ENCODE data around the gene TPM4. TPM values are rescaled to one million over a fixed set of nuclear protein-coding genes. Genes with fewer than 3 reads are reported as not detected.
"Not testable (repeated sequence)": the region's sequence is repeated elsewhere in the genome, so short reads cannot be mapped to it uniquely, and the experiment has no call there.

The TPM4 gene
- polyA plus RNA-seq, 3 donors, result 144 to 170 (median 146) TPM

DNA sequence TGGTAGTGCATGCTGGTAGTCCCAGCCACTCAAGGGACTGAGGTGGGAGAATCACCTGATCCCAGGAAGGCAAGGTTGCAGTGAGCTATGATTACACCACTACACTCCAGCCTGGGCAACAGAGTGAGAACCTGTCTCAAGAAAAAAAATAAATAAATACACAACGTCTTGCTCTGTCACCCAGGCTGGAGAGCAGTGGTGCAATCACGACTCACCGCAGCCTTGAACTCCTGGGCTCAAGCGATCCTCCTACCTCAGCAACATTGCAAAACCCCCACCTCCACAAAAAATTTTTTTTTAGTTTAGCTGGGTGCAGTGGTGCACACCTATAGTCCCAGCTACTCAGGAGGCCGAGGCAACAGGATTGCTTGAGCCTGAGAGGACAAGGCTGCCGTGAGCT is 8.8 kb downstream of the TPM4 start:
- H3K27me3 ChIP-seq (ENCODE audit: control insufficient read depth in 2 of 2, insufficient read depth in 2 of 2, low read length in 2 of 2), result no peaks in the 10 kb centered on the region
- H2AFZ ChIP-seq (ENCODE audit: insufficient read depth, low read depth, low read length, poor library complexity, severe bottlenecking), result no peak overlapping the region
- Mint-ChIP-seq H3K27ac (peak overlapping the region in 5 of 7 donors; percentile 56 to 74 (median 61)), H3K4me3 (no peak overlapping the region), H3K4me1 (peaks cover 50% of the 10 kb centered on the region), H3K9me3 (peaks cover 0 to 2% (median 0%) of the 10 kb centered on the region in 7 donors), H3K36me3 (peaks cover 83 to 97% of the 10 kb centered on the region in 2 donors), H3K27me3 (ENCODE audit: low read depth in 3 of 3) (peaks cover 0 to 2% (median 2%) of the 10 kb centered on the region in 3 donors)
- no peak overlapping the region for H3K4me2 ChIP-seq (replicated peaks; ENCODE audit: extremely low read depth, low read length, poor library complexity, severe bottlenecking)
- 33% methylated on average over 6 of the region's 6 CpGs for WGBS (ENCODE audit: insufficient coverage)
- no peak for DNase-seq
- H3K36me3 ChIP-seq (replicated peaks in 1 of 2; ENCODE audit: control insufficient read depth in 1 of 2, insufficient read depth in 2 of 2, low read length in 2 of 2), result peaks cover 62 to 80% of the 10 kb centered on the region in 2 donors
- H3K4me3 ChIP-seq (replicated peaks in 1 of 3; ENCODE audit: low read depth in 2 of 3, low read length in 3 of 3), result no peak overlapping the region
- H3K79me2 ChIP-seq (ENCODE audit: insufficient read depth, low read length), result peaks cover 89% of the 10 kb centered on the region
- intact Hi-C loops (cut with micrococcal nuclease), result no loop called here
- peaks cover 91% of the 10 kb centered on the region for H4K20me1 ChIP-seq (ENCODE audit: insufficient read depth, low read length)
- peaks cover 36 to 54% of the 10 kb centered on the region in 2 donors for H3K4me1 ChIP-seq (ENCODE audit: control insufficient read depth in 1 of 2, insufficient read depth in 2 of 2, low read length in 2 of 2)
- H3K9me3 ChIP-seq (replicated peaks in 1 of 2; ENCODE audit: control insufficient read depth in 1 of 2, insufficient read depth in 1 of 2, low read length in 2 of 2), result no peaks in the 10 kb centered on the region
- no peak overlapping the region for H3K9ac ChIP-seq (ENCODE audit: insufficient read depth, low read length, poor library complexity, severe bottlenecking)
- TF ChIP-seq, protein P1, sequence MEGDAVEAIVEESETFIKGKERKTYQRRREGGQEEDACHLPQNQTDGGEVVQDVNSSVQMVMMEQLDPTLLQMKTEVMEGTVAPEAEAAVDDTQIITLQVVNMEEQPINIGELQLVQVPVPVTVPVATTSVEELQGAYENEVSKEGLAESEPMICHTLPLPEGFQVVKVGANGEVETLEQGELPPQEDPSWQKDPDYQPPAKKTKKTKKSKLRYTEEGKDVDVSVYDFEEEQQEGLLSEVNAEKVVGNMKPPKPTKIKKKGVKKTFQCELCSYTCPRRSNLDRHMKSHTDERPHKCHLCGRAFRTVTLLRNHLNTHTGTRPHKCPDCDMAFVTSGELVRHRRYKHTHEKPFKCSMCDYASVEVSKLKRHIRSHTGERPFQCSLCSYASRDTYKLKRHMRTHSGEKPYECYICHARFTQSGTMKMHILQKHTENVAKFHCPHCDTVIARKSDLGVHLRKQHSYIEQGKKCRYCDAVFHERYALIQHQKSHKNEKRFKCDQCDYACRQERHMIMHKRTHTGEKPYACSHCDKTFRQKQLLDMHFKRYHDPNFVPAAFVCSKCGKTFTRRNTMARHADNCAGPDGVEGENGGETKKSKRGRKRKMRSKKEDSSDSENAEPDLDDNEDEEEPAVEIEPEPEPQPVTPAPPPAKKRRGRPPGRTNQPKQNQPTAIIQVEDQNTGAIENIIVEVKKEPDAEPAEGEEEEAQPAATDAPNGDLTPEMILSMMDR (IDR thresholded peaks at IDR 0.05), result no peak
- H3K27ac ChIP-seq (ENCODE audit: low read depth in 1 of 2, low read length in 2 of 2), result no peak overlapping the region

DNA sequence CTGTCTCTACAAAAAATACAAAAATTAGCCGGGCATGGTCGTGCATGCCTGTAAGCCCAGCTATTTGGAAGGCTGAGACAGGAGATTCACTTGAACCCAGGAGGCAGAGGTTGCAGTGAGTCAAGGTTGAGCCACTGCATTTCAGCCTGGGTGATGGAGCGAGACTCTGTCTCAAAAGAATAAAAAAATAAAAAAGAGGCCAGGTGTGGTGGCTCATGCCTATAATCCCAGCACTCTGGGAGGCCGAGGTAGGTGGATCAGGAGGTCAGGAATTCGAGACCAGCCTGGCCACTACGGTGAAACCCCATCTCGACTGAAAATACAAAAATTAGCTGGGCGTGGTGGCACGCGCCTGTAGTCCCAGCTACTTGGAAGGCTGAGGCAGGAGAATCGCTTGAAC is 11.1 kb downstream of the TPM4 start:
- H3K9ac ChIP-seq (ENCODE audit: insufficient read depth, low read length, poor library complexity, severe bottlenecking); H3K27me3 Mint-ChIP-seq (ENCODE audit: low read depth in 3 of 3); intact Hi-C loops (cut with micrococcal nuclease); H3K9me3 Mint-ChIP-seq; H3K27ac Mint-ChIP-seq; H3K4me3 ChIP-seq (replicated peaks in 1 of 3; ENCODE audit: low read depth in 2 of 3, low read length in 3 of 3); H3K9me3 ChIP-seq (replicated peaks in 1 of 2; ENCODE audit: control insufficient read depth in 1 of 2, insufficient read depth in 1 of 2, low read length in 2 of 2); H3K27ac ChIP-seq (ENCODE audit: low read depth in 1 of 2, low read length in 2 of 2); H3K4me3 Mint-ChIP-seq; H2AFZ ChIP-seq (ENCODE audit: insufficient read depth, low read depth, low read length, poor library complexity, severe bottlenecking); H3K27me3 ChIP-seq (ENCODE audit: control insufficient read depth in 2 of 2, insufficient read depth in 2 of 2, low read length in 2 of 2); DNase-seq; H3K4me2 ChIP-seq (replicated peaks; ENCODE audit: extremely low read depth, low read length, poor library complexity, severe bottlenecking): not testable (repeated sequence)
- peaks cover 67% of the 10 kb centered on the region for H3K79me2 ChIP-seq (ENCODE audit: insufficient read depth, low read length)
- peaks cover 72 to 86% of the 10 kb centered on the region in 2 donors for H3K36me3 ChIP-seq (replicated peaks in 1 of 2; ENCODE audit: control insufficient read depth in 1 of 2, insufficient read depth in 2 of 2, low read length in 2 of 2)
- peaks cover 34% of the 10 kb centered on the region for H3K4me1 Mint-ChIP-seq
- 95% methylated on average over 9 of the region's 11 CpGs for WGBS (ENCODE audit: insufficient coverage)
- H4K20me1 ChIP-seq (ENCODE audit: insufficient read depth, low read length), result peaks cover 76% of the 10 kb centered on the region
- H3K36me3 Mint-ChIP-seq, result peaks cover 85 to 97% of the 10 kb centered on the region in 2 donors
- H3K4me1 ChIP-seq (ENCODE audit: control insufficient read depth in 1 of 2, insufficient read depth in 2 of 2, low read length in 2 of 2), result peaks cover 26 to 44% of the 10 kb centered on the region in 2 donors

Data from CD14-positive monocyte (primary cell).